Measurements from ENCODE around the gene C15orf39. TPM values are rescaled to one million over a fixed set of nuclear protein-coding genes. Genes with fewer than 3 reads are reported as not detected.

C15orf39 gene
- total and polyA plus RNA-seq, 4 donors: 2.6 to 15.0 (median 10.3) TPM

- peaks cover 7% of the 10 kb centered on the region for H3K27me3 ChIP-seq (ENCODE audit: control insufficient read depth, insufficient read depth, low read length)
- 75% methylated on average over 2 of the region's 3 CpGs for WGBS (ENCODE audit: insufficient coverage)
- no peaks in the 10 kb centered on the region for H3K9me3 ChIP-seq (ENCODE audit: control insufficient read depth, insufficient read depth, low read length)
- no peak for DNase-seq (ENCODE audit: low read depth in 4 of 6, low spot score in 6 of 6)
- H3K4me1 ChIP-seq (ENCODE audit: control insufficient read depth, insufficient read depth, low read length): peaks cover 55% of the 10 kb centered on the region
- no peak overlapping the region for H3K27ac ChIP-seq (ENCODE audit: low read depth, low read length)
- H3K4me3 ChIP-seq (ENCODE audit: low read depth, low read length): no peak overlapping the region
- H3K36me3 ChIP-seq (ENCODE audit: control insufficient read depth, insufficient read depth, low read length): no peaks in the 10 kb centered on the region
These were observed 7.3 kb upstream of the C15orf39 start for GRCh38 chr15:75194397-75194796.

GRCh38 chr15:75195122-75195765, 6.4 kb upstream of the C15orf39 start:
- Histone ChIP-seq H3K4me1 (ENCODE audit: control insufficient read depth, insufficient read depth, low read length) (peaks cover 57% of the 10 kb centered on the region), H3K9me3 (ENCODE audit: control insufficient read depth, insufficient read depth, low read length) (no peaks in the 10 kb centered on the region), H3K36me3 (ENCODE audit: control insufficient read depth, insufficient read depth, low read length) (no peaks in the 10 kb centered on the region), H3K27me3 (ENCODE audit: control insufficient read depth, insufficient read depth, low read length) (peaks cover 9% of the 10 kb centered on the region), H3K4me3 (ENCODE audit: low read depth, low read length) (no peak overlapping the region), H3K27ac (ENCODE audit: low read depth, low read length) (no peak overlapping the region)
- DNase-seq (ENCODE audit: low read depth in 4 of 6, low spot score in 6 of 6): peak in 2 of 6 donors; percentile 90
- 2% methylated on average over 12 of the region's 13 CpGs for WGBS (ENCODE audit: insufficient coverage)

- H3K27ac ChIP-seq (ENCODE audit: low read depth, low read length): no peak overlapping the region
These were observed 5.9 kb upstream of the C15orf39 start for GRCh38 chr15:75195766-75196241.

GRCh38 chr15:75197062-75197630, 4.5 kb upstream of the C15orf39 start:
- Histone ChIP-seq H3K4me1 (ENCODE audit: control insufficient read depth, insufficient read depth, low read length) (peaks cover 66% of the 10 kb centered on the region), H3K36me3 (ENCODE audit: control insufficient read depth, insufficient read depth, low read length) (no peaks in the 10 kb centered on the region), H3K4me3 (ENCODE audit: low read depth, low read length) (no peak overlapping the region), H3K9me3 (ENCODE audit: control insufficient read depth, insufficient read depth, low read length) (no peaks in the 10 kb centered on the region), H3K27ac (ENCODE audit: low read depth, low read length) (no peak overlapping the region), H3K27me3 (ENCODE audit: control insufficient read depth, insufficient read depth, low read length) (peaks cover 14% of the 10 kb centered on the region)
- 78% methylated on average over 4 of the region's 4 CpGs for WGBS (ENCODE audit: insufficient coverage)
- DNase-seq (ENCODE audit: low read depth in 4 of 6, low spot score in 6 of 6): no peak

More at GRCh38 chr15:75195766-75196241, 5.9 kb upstream of the C15orf39 start:
- no peaks in the 10 kb centered on the region for H3K9me3 ChIP-seq (ENCODE audit: control insufficient read depth, insufficient read depth, low read length)
- peak in 2 of 6 donors; percentile 28 to 38 for DNase-seq (ENCODE audit: low read depth in 4 of 6, low spot score in 6 of 6)
- H3K4me3 ChIP-seq (ENCODE audit: low read depth, low read length): no peak overlapping the region
- H3K4me1 ChIP-seq (ENCODE audit: control insufficient read depth, insufficient read depth, low read length): peaks cover 63% of the 10 kb centered on the region
- peaks cover 14% of the 10 kb centered on the region for H3K27me3 ChIP-seq (ENCODE audit: control insufficient read depth, insufficient read depth, low read length)
- no peaks in the 10 kb centered on the region for H3K36me3 ChIP-seq (ENCODE audit: control insufficient read depth, insufficient read depth, low read length)
- WGBS (ENCODE audit: insufficient coverage): 34% methylated on average over 12 of the region's 14 CpGs

- WGBS (ENCODE audit: insufficient coverage): no CpG with 5 or more reads among the region's 3 CpGs
- Histone ChIP-seq H3K4me3 (ENCODE audit: low read depth, low read length) (no peak overlapping the region), H3K27ac (ENCODE audit: low read depth, low read length) (no peak overlapping the region), H3K36me3 (ENCODE audit: control insufficient read depth, insufficient read depth, low read length) (no peaks in the 10 kb centered on the region), H3K27me3 (ENCODE audit: control insufficient read depth, insufficient read depth, low read length) (peaks cover 14% of the 10 kb centered on the region), H3K9me3 (ENCODE audit: control insufficient read depth, insufficient read depth, low read length) (no peaks in the 10 kb centered on the region), H3K4me1 (ENCODE audit: control insufficient read depth, insufficient read depth, low read length) (peaks cover 63% of the 10 kb centered on the region)
- peak in 1 of 6 donors; percentile 36 for DNase-seq (ENCODE audit: low read depth in 4 of 6, low spot score in 6 of 6)
These were observed 2.9 kb upstream of the C15orf39 start for GRCh38 chr15:75198560-75199356.

GRCh38 chr15:75199357-75199940, 2.2 kb upstream of the C15orf39 start:
- WGBS (ENCODE audit: insufficient coverage): no CpG with 5 or more reads among the region's 2 CpGs
- Histone ChIP-seq H3K27me3 (ENCODE audit: control insufficient read depth, insufficient read depth, low read length) (peaks cover 14% of the 10 kb centered on the region), H3K27ac (ENCODE audit: low read depth, low read length) (no peak overlapping the region), H3K4me1 (ENCODE audit: control insufficient read depth, insufficient read depth, low read length) (peaks cover 66% of the 10 kb centered on the region), H3K9me3 (ENCODE audit: control insufficient read depth, insufficient read depth, low read length) (no peaks in the 10 kb centered on the region), H3K4me3 (ENCODE audit: low read depth, low read length) (no peak overlapping the region), H3K36me3 (ENCODE audit: control insufficient read depth, insufficient read depth, low read length) (no peaks in the 10 kb centered on the region)
- DNase-seq (ENCODE audit: low read depth in 4 of 6, low spot score in 6 of 6): no peak

GRCh38 chr15:75200391-75200764, 1.3 kb upstream of the C15orf39 start:
- H3K4me3 ChIP-seq (ENCODE audit: low read depth, low read length): no peak overlapping the region
- H3K27ac ChIP-seq (ENCODE audit: low read depth, low read length): no peak overlapping the region
- H3K9me3 ChIP-seq (ENCODE audit: control insufficient read depth, insufficient read depth, low read length): no peaks in the 10 kb centered on the region
- WGBS (ENCODE audit: insufficient coverage): 38% methylated on average over 8 of the region's 11 CpGs
- peaks cover 14% of the 10 kb centered on the region for H3K27me3 ChIP-seq (ENCODE audit: control insufficient read depth, insufficient read depth, low read length)
- H3K36me3 ChIP-seq (ENCODE audit: control insufficient read depth, insufficient read depth, low read length): no peaks in the 10 kb centered on the region
- H3K4me1 ChIP-seq (ENCODE audit: control insufficient read depth, insufficient read depth, low read length): peaks cover 64% of the 10 kb centered on the region
- no peak for DNase-seq (ENCODE audit: low read depth in 4 of 6, low spot score in 6 of 6)

- Histone ChIP-seq H3K9me3 (ENCODE audit: control insufficient read depth, insufficient read depth, low read length) (no peaks in the 10 kb centered on the region), H3K4me1 (ENCODE audit: control insufficient read depth, insufficient read depth, low read length) (peaks cover 57% of the 10 kb centered on the region), H3K4me3 (ENCODE audit: low read depth, low read length) (peak overlapping the region; percentile 74), H3K36me3 (ENCODE audit: control insufficient read depth, insufficient read depth, low read length) (peaks cover 3% of the 10 kb centered on the region), H3K27me3 (ENCODE audit: control insufficient read depth, insufficient read depth, low read length) (peaks cover 14% of the 10 kb centered on the region), H3K27ac (ENCODE audit: low read depth, low read length) (peak overlapping the region; percentile 63)
- DNase-seq (ENCODE audit: low read depth in 4 of 6, low spot score in 6 of 6): peak in 2 of 6 donors; percentile 27 to 55
- 14% methylated on average over 18 of the region's 21 CpGs for WGBS (ENCODE audit: insufficient coverage)
These were observed 692 bp upstream of the C15orf39 start for GRCh38 chr15:75200765-75201615.

Data from spinal cord (tissue), 10 donors.